GM21723 (cell line): ENCODE data around the gene LRRC23.
"Not testable (repeated sequence)": the region's sequence is repeated elsewhere in the genome, so short reads cannot be mapped to it uniquely, and the experiment has no call there.

Experiments
- ATAC-seq: cut with Tn5 transposase; IDR thresholded peaks from one replicate; pipeline ENCODE4 v1.9.1; 2021; ENCODE audit warnings: mild to moderate bottlenecking, moderate library complexity; ENCODE audit not compliant: unreplicated experiment

LRRC23 gene

GRCh38 chr12:6899837-6900519 is 4.6 kb upstream of the LRRC23 start:
- ATAC-seq: no peak

GRCh38 chr12:6902448-6902847 is 2.2 kb upstream of the LRRC23 start:
- ATAC-seq: no peak

- ATAC-seq: no peak
Measured at GRCh38 chr12:6903722-6904121, 900 bp upstream of the LRRC23 start.

DNA sequence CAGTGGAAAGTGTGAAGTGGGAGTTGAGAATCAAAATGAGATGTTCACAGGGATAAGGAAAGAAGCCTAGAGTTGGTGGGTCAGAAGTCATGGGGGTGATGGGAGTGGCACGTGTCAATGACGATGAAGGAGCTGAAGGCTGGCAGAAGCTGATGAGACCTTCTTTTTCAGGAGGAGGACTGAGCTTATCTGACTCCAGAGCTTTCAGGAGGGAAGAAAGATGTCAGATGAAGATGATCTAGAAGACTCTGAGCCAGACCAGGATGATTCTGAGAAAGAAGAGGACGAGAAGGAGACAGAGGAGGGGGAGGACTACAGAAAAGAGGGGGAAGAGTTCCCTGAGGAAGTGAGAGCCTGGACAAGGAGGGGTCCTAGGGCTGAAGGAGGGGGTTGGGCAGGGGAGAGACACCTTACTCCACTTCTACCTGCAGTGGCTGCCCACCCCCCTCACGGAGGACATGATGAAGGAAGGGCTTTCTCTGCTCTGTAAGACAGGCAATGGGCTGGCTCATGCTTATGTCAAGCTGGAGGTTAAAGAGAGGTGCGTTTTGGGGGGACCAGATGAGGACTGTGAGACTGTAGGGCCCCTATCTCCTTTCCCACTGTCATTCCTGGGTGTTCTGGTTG is 905 bp downstream of the LRRC23 start:
- no peak for ATAC-seq

GRCh38 chr12:6908141-6908540 is 3.5 kb downstream of the LRRC23 start:
- ATAC-seq: not testable (repeated sequence)

- ATAC-seq: no peak
Measured at GRCh38 chr12:6909421-6910145, 5.0 kb downstream of the LRRC23 start.

DNA sequence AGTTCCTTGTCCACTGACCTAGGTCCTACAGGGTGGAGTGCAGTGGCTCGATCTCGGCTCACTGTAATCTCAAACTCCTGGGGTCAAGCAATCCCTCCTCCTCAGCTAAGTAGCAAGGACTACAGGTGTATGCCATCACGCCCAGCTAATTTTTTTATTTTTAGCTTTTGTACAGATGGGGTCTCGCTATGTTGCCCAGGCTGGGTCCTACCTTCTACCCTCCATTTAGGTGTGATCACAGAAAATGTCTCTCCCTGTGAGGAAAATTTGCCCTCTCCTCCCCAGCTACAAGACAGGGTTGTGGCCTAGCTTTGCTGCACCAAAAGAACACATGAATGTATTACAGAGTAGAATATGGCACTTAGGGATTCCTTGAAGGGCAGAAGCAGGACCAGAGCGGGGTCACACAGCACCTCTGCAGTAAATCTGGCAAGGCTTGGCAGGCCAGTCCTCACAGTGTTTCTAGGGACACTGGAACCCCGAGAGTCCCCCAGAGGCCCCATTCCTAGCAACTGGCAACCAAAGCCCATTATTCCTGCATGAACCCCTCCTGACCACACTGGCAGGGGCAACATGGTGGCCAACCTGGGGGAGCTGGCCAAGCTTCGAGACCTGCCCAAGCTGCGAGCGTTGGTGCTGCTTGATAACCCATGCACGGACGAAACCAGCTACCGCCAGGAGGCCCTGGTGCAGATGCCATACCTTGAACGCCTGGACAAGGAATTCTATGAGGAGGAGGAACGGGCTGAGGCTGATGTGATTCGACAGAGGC is 7.7 kb downstream of the LRRC23 start:
- ATAC-seq: no peak

- peak; percentile 71 for ATAC-seq
Measured at GRCh38 chr12:6914246-6914946, 9.8 kb downstream of the LRRC23 start, which contains the start of gene ENO2. Gene ENO2 (plus strand): TSS chr12:6914580. CDS start chr12:6915833, 1,253 bp downstream.

DNA sequence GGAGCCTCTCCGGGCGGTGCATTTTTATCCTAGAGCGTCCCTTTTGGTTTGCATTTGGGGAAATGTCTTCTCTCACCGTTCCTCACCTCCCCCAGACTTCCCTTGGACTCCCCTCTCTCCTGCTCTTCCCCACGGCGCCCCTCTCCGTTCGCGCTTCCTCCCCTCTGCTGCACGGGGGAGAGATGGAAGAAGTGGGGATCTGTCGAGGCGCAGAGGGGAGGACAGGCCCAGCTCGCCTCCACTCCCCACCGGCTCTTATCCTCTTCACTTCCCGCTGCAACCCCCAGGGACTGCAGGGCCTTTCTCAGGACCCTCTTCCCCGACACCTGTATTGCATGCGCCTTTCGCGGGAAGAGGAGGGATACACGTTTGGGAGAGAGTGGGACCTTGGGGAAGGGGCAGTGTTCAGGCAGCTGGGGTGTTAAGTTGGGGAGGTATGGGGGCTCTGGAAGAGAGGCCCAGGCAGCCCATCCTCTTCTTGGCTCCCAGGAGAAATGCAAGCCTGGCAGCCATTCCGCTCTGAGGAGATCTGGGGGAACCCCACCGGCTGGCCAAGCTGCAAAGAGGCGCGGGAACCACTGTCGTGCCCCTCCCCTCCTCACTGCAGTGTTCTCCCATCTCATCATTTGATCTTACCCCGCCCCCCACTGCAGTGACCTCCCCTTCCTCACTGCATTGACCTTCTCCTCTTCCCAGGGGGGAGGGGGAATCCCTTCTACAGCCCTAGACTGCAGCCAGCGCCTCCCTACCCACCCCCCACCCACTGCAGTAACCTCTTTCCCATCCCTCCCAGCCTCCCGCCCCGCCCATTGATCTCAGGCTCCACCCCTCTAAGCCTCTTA is 10.5 kb downstream of the LRRC23 start:
- ATAC-seq: peak; percentile 14

DNA sequence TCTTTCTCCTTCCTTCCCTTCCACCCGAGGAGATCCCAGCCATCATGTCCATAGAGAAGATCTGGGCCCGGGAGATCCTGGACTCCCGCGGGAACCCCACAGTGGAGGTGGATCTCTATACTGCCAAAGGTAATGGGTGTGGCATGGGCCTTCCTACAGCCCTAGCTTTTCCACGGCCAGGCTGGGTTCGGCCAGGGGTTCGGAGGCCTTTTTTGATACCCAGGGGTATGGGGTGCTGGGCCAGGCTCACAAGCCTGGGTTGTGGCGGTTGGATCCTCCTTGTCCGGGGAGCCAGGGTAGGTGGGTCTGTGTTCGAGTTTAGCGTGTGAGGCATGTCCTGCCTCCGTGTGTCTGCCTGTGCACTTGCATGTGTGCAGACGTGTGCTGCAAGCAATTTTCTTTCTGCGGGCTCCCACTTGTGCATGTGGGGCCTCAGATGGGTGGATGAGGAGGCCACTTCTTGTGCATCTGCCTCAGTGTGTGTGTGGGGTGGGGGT is 11.2 kb downstream of the LRRC23 start:
- no peak for ATAC-seq

GRCh38 chr12:6916426-6917200 is 12.0 kb downstream of the LRRC23 start:
- ATAC-seq: no peak

DNA sequence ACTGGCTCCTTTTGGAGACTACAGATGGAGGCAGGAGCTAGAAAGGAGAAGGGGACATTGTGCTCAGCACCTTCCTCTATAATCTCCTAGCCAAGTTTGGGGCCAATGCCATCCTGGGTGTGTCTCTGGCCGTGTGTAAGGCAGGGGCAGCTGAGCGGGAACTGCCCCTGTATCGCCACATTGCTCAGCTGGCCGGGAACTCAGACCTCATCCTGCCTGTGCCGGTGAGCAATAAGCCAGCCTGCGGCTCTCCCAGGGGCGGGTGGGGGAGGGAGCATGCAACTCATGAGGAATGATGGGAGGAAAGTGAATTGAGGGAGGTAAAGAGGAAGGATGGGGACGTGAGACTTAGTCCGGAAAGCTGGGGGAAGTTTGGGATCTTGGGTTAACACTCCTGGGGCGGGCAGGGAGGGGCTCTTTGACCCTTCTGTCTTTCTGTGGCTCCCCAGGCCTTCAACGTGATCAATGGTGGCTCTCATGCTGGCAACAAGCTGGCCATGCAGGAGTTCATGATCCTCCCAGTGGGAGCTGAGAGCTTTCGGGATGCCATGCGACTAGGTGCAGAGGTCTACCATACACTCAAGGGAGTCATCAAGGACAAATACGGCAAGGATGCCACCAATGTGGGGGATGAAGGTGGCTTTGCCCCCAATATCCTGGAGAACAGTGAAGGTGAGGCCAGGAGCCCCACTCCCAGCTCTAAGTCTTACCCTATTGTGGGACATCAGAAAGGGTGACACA is 13.0 kb downstream of the LRRC23 start:
- no peak for ATAC-seq

- no peak for ATAC-seq
Measured at GRCh38 chr12:6919588-6919987, 15.0 kb downstream of the LRRC23 start.

- ATAC-seq: no peak
Measured at GRCh38 chr12:6921539-6921938, 16.9 kb downstream of the LRRC23 start.

DNA sequence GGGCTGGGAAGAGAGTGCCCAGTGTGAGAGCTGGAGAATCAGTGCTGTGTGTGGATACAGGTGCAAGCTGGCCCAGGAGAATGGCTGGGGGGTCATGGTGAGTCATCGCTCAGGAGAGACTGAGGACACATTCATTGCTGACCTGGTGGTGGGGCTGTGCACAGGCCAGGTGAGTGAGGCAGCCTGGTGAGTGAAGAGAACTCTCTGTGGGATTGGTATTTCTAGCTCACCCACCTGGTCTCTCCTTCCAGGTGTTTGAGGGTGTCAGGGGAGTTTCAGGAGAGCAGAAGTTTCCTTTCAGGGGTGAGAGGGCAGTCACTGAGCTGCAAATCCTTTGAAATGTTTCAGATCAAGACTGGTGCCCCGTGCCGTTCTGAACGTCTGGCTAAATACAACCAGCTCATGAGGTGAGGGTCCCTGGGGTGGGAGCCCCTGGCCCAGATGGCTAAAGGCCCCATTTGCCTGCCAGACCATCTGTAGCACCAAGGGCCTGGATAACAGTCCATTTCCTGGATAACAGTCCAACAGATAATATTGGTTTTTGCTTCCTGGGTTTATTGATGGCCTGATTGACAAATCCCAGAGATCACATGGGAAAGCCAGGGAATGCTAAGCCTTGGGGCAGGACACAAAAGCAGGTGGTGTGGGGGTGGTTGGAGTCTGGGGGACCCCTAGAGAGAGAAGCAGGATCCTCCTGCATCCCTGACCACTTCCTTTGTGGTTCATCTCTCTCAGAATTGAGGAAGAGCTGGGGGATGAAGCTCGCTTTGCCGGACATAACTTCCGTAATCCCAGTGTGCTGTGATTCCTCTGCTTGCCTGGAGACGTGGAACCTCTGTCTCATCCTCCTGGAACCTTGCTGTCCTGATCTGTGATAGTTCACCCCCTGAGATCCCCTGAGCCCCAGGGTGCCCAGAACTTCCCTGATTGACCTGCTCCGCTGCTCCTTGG is 17.6 kb downstream of the LRRC23 start:
- no peak for ATAC-seq

DNA sequence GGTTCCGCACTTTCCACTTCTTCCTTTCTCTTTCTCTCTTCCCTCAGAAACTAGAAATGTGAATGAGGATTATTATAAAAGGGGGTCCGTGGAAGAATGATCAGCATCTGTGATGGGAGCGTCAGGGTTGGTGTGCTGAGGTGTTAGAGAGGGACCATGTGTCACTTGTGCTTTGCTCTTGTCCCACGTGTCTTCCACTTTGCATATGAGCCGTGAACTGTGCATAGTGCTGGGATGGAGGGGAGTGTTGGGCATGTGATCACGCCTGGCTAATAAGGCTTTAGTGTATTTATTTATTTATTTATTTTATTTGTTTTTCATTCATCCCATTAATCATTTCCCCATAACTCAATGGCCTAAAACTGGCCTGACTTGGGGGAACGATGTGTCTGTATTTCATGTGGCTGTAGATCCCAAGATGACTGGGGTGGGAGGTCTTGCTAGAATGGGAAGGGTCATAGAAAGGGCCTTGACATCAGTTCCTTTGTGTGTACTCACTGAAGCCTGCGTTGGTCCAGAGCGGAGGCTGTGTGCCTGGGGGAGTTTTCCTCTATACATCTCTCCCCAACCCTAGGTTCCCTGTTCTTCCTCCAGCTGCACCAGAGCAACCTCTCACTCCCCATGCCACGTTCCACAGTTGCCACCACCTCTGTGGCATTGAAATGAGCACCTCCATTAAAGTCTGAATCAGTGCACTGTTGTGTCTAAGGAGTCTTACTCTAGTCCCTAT is 18.5 kb downstream of the LRRC23 start:
- ATAC-seq: no peak
